ENCODE measurements around the gene NAXE. TPM values are rescaled to one million over a fixed set of nuclear protein-coding genes. Genes with fewer than 3 reads are reported as not detected.

Gene NAXE
- total and polyA plus RNA-seq, 5 donors from 2014 or later: 29.2 to 102 (median 88.8) TPM

DNA sequence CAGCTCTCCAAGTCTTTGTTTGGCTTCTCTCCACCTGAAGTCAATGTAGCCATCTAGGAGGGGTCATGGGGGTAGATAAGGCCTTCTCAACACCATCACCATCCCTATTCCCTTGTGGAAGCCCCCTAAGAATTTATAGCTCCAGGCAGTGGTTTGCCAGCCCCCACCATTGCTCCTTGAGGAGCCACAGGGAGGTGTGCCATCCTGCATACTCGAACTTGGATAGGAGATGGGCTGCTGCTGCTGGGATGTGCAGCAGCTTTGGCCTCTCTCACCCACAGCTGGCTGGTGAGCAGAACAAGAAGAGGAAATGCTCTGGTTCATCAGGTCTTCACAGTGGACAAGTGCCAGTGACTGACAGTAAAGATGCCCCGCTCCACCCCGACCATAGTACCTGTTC lies 4.8 kb downstream of the NAXE start:
- Histone ChIP-seq H3K4me3 (ENCODE audit: low read depth, low read length) (no peak overlapping the region), H3K36me3 (ENCODE audit: control insufficient read depth, insufficient read depth, low read length) (peaks cover 51% of the 10 kb centered on the region), H3K27me3 (ENCODE audit: control insufficient read depth, insufficient read depth, low read length) (no peaks in the 10 kb centered on the region), H3K4me1 (ENCODE audit: control insufficient read depth, insufficient read depth, low read length, poor library complexity, severe bottlenecking) (peaks cover 23% of the 10 kb centered on the region), H3K27ac (ENCODE audit: insufficient read depth, low read length, poor library complexity, severe bottlenecking) (no peak overlapping the region), H3K9me3 (ENCODE audit: control insufficient read depth in 2 of 2, low read length in 2 of 2) (no peaks in the 10 kb centered on the region)
- Mint-ChIP-seq H3K27me3 (no peaks in the 10 kb centered on the region), H3K36me3 (peaks cover 25% of the 10 kb centered on the region), H3K4me1 (peaks cover 0 to 45% (median 25%) of the 10 kb centered on the region in 4 donors), H3K27ac (peak overlapping the region in 1 of 3 donors; percentile 89), H3K9me3 (no peaks in the 10 kb centered on the region), H3K4me3 (peak overlapping the region in 2 of 4 donors; percentile 13 to 84)
- DNase-seq (no peak), ATAC-seq (ENCODE audit: low read depth in 2 of 2) (no peak)

- DNase-seq: no peak
- H3K27ac Mint-ChIP-seq: peak overlapping the region in 2 of 3 donors; percentile 80 to 81
- Histone ChIP-seq H3K27me3 (ENCODE audit: control insufficient read depth, insufficient read depth, low read length) (no peaks in the 10 kb centered on the region), H3K36me3 (ENCODE audit: control insufficient read depth, insufficient read depth, low read length) (peaks cover 51% of the 10 kb centered on the region), H3K4me3 (ENCODE audit: low read depth, low read length) (no peak overlapping the region), H3K9me3 (ENCODE audit: control insufficient read depth in 2 of 2, low read length in 2 of 2) (no peaks in the 10 kb centered on the region), H3K27ac (ENCODE audit: insufficient read depth, low read length, poor library complexity, severe bottlenecking) (no peak overlapping the region), H3K4me1 (ENCODE audit: control insufficient read depth, insufficient read depth, low read length, poor library complexity, severe bottlenecking) (peaks cover 27% of the 10 kb centered on the region)
- H3K4me3 Mint-ChIP-seq: peak overlapping the region in 3 of 4 donors; percentile 26 to 84 (median 35)
- H3K36me3 Mint-ChIP-seq: peaks cover 25% of the 10 kb centered on the region
- no peak for ATAC-seq (ENCODE audit: low read depth in 2 of 2)
- H3K9me3 Mint-ChIP-seq: no peaks in the 10 kb centered on the region
- no peaks in the 10 kb centered on the region for H3K27me3 Mint-ChIP-seq
- H3K4me1 Mint-ChIP-seq: peaks cover 4 to 49% (median 35%) of the 10 kb centered on the region in 4 donors
Measured at GRCh38 chr1:156598125-156598524, 6.5 kb downstream of the NAXE start.

GRCh38 chr1:156598731-156599432 lies 7.3 kb downstream of the NAXE start:
- Histone ChIP-seq H3K36me3 (ENCODE audit: control insufficient read depth, insufficient read depth, low read length) (peaks cover 47% of the 10 kb centered on the region), H3K4me3 (ENCODE audit: low read depth, low read length) (no peak overlapping the region), H3K4me1 (ENCODE audit: control insufficient read depth, insufficient read depth, low read length, poor library complexity, severe bottlenecking) (peaks cover 28% of the 10 kb centered on the region), H3K27ac (ENCODE audit: insufficient read depth, low read length, poor library complexity, severe bottlenecking) (no peak overlapping the region), H3K9me3 (ENCODE audit: control insufficient read depth in 2 of 2, low read length in 2 of 2) (no peaks in the 10 kb centered on the region), H3K27me3 (ENCODE audit: control insufficient read depth, insufficient read depth, low read length) (no peaks in the 10 kb centered on the region)
- DNase-seq: no peak
- H3K4me1 Mint-ChIP-seq: peaks cover 4 to 47% (median 35%) of the 10 kb centered on the region in 4 donors
- H3K36me3 Mint-ChIP-seq: peaks cover 25% of the 10 kb centered on the region
- no peaks in the 10 kb centered on the region for H3K27me3 Mint-ChIP-seq
- H3K9me3 Mint-ChIP-seq: no peaks in the 10 kb centered on the region
- peak overlapping the region in 3 of 4 donors; percentile 26 to 84 (median 68) for H3K4me3 Mint-ChIP-seq
- H3K27ac Mint-ChIP-seq: peak overlapping the region in 2 of 3 donors; percentile 80 to 81
- no peak for ATAC-seq (ENCODE audit: low read depth in 2 of 2)

- Mint-ChIP-seq H3K4me3 (peak overlapping the region; percentile 84 to 100 (median 92)), H3K9me3 (no peaks in the 10 kb centered on the region), H3K4me1 (peaks cover 4 to 47% (median 35%) of the 10 kb centered on the region in 4 donors), H3K27me3 (no peaks in the 10 kb centered on the region), H3K27ac (peak overlapping the region in 1 of 3 donors; percentile 93), H3K36me3 (peaks cover 24% of the 10 kb centered on the region)
- H3K27ac ChIP-seq (ENCODE audit: insufficient read depth, low read length, poor library complexity, severe bottlenecking): peak overlapping the region; percentile 24
- ATAC-seq (ENCODE audit: low read depth in 2 of 2): peak in 1 of 2 donors; percentile 47
- no peaks in the 10 kb centered on the region for H3K9me3 ChIP-seq (ENCODE audit: control insufficient read depth in 2 of 2, low read length in 2 of 2)
- peaks cover 37% of the 10 kb centered on the region for H3K36me3 ChIP-seq (ENCODE audit: control insufficient read depth, insufficient read depth, low read length)
- no peaks in the 10 kb centered on the region for H3K27me3 ChIP-seq (ENCODE audit: control insufficient read depth, insufficient read depth, low read length)
- no peak overlapping the region for H3K4me3 ChIP-seq (ENCODE audit: low read depth, low read length)
- peaks cover 28% of the 10 kb centered on the region for H3K4me1 ChIP-seq (ENCODE audit: control insufficient read depth, insufficient read depth, low read length, poor library complexity, severe bottlenecking)
- DNase-seq: peak in 2 of 3 donors; percentile 21 to 51
Measured at GRCh38 chr1:156599811-156600210, 8.2 kb downstream of the NAXE start.

DNA sequence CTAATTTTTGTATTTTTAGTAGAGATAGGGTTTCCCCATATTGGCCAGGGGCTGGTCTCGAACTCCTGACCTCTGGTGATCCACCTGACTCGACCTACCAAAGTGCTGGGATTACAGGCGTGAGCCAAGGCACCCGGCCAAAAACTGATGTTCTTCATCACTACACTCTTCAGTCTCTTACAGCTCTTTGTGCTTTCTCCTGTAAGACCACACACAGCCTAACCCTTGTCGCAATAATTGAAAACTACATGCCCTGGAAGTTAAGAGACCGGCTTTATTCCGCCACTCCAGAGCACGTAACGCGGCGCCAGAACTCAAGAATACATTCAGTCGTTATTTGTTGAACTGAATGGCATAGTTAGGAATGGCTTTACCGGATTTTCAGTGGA lies 9.2 kb downstream of the NAXE start:
- H3K9me3 Mint-ChIP-seq: no peaks in the 10 kb centered on the region

DNA sequence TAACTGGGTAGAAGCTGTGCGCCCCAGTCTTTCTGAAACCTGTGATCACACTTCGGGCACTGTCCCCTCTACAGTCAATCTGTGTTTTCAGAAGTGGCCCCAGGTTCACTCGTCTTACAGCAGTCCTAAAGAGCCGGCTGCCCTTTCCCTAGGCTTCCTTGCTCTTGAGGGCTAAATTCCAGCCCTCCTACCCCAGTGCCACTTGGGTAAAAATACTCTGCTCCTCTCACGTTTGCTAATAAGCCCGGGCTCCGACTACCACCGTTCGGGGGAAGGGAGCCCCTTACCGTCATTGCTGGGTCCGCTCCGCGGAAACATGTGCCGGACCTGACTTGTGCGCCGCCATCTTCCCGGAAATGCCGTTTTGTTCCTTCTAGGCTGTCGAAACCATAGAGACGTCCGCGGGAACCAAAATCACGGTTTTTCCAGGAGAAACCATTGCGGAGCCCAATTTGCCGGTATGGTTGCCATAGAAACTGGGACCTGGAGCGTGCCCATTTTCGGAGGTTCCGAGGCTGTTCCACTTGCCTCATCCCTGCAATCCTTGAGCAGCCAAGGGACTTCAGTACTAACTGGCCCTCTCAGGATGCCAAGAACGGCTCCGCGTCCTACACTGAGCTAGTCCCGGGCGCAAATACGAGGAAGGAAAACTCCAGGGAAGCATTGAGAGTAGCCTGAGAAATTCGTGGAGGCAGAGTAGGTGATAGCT lies 9.7 kb downstream of the NAXE start, which contains the start of gene GPATCH4:
Gene GPATCH4 (minus strand): TSS at position 358 of the 709 bp plus-strand sequence.
- peak; percentile 71 to 93 (median 77) for DNase-seq
- Histone ChIP-seq H3K27ac (ENCODE audit: insufficient read depth, low read length, poor library complexity, severe bottlenecking) (peak within 1 kb of the TSS; percentile 78), H3K4me3 (ENCODE audit: low read depth, low read length) (peak within 1 kb of the TSS; percentile 97), H3K27me3 (ENCODE audit: control insufficient read depth, insufficient read depth, low read length) (no peaks in the 10 kb centered on the region), H3K4me1 (ENCODE audit: control insufficient read depth, insufficient read depth, low read length, poor library complexity, severe bottlenecking) (peaks cover 28% of the 10 kb centered on the region), H3K9me3 (ENCODE audit: control insufficient read depth in 2 of 2, low read length in 2 of 2) (no peaks in the 10 kb centered on the region), H3K36me3 (ENCODE audit: control insufficient read depth, insufficient read depth, low read length) (peaks cover 26% of the 10 kb centered on the region)
- H3K9me3 Mint-ChIP-seq: no peaks in the 10 kb centered on the region
- no peaks in the 10 kb centered on the region for H3K27me3 Mint-ChIP-seq
- peaks cover 4 to 41% (median 28%) of the 10 kb centered on the region in 4 donors for H3K4me1 Mint-ChIP-seq
- peaks cover 14% of the 10 kb centered on the region for H3K36me3 Mint-ChIP-seq
- peak within 1 kb of the TSS; percentile 84 to 100 (median 99) for H3K4me3 Mint-ChIP-seq
- peak within 1 kb of the TSS; percentile 93 to 99 (median 99) for H3K27ac Mint-ChIP-seq
- peak; percentile 82 to 84 for ATAC-seq (ENCODE audit: low read depth in 2 of 2)

More for the DNA sequence above, 9.2 kb downstream of the NAXE start:
- Mint-ChIP-seq H3K4me1 (peaks cover 4 to 41% (median 28%) of the 10 kb centered on the region in 4 donors), H3K4me3 (peak overlapping the region; percentile 84 to 100 (median 99)), H3K27ac (peak overlapping the region; percentile 93 to 99 (median 99)), H3K27me3 (no peaks in the 10 kb centered on the region), H3K36me3 (peaks cover 16% of the 10 kb centered on the region)
- Histone ChIP-seq H3K27me3 (ENCODE audit: control insufficient read depth, insufficient read depth, low read length) (no peaks in the 10 kb centered on the region), H3K27ac (ENCODE audit: insufficient read depth, low read length, poor library complexity, severe bottlenecking) (peak overlapping the region; percentile 78), H3K4me3 (ENCODE audit: low read depth, low read length) (peak overlapping the region; percentile 97), H3K4me1 (ENCODE audit: control insufficient read depth, insufficient read depth, low read length, poor library complexity, severe bottlenecking) (peaks cover 28% of the 10 kb centered on the region), H3K9me3 (ENCODE audit: control insufficient read depth in 2 of 2, low read length in 2 of 2) (no peaks in the 10 kb centered on the region), H3K36me3 (ENCODE audit: control insufficient read depth, insufficient read depth, low read length) (peaks cover 31% of the 10 kb centered on the region)
- ATAC-seq (ENCODE audit: low read depth in 2 of 2) (peak in 1 of 2 donors; percentile 5), DNase-seq (no peak)

DNA sequence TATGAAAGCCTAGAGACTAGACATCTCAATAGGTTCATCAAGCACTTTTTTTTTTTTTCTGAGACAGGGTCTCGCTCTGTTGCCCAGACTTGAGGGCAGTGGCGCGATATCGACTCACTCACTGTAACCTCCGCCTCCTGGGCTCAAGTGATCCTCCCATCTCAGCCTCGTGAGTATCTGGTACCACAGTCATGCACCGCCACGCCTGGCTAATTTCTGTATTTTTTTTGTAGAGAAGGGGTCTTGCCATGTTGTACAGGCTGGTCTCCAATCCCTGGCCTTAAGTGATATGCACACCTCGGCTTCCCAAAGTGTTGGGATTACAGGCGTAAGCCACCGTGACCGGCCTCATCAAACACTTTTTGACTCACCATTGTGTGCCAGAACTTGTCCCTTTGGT lies 10.3 kb downstream of the NAXE start:
- H3K27ac ChIP-seq (ENCODE audit: insufficient read depth, low read length, poor library complexity, severe bottlenecking): peak overlapping the region; percentile 78
- Mint-ChIP-seq H3K27ac (peak overlapping the region; percentile 93 to 99 (median 99)), H3K27me3 (peaks cover 1% of the 10 kb centered on the region), H3K36me3 (peaks cover 10% of the 10 kb centered on the region), H3K9me3 (no peaks in the 10 kb centered on the region), H3K4me1 (peaks cover 4 to 41% (median 27%) of the 10 kb centered on the region in 4 donors), H3K4me3 (peak overlapping the region; percentile 84 to 100 (median 99))
- peaks cover 20% of the 10 kb centered on the region for H3K36me3 ChIP-seq (ENCODE audit: control insufficient read depth, insufficient read depth, low read length)
- no peak for ATAC-seq (ENCODE audit: low read depth in 2 of 2)
- no peaks in the 10 kb centered on the region for H3K9me3 ChIP-seq (ENCODE audit: control insufficient read depth in 2 of 2, low read length in 2 of 2)
- no peak for DNase-seq
- peak overlapping the region; percentile 97 for H3K4me3 ChIP-seq (ENCODE audit: low read depth, low read length)
- H3K27me3 ChIP-seq (ENCODE audit: control insufficient read depth, insufficient read depth, low read length): no peaks in the 10 kb centered on the region
- peaks cover 28% of the 10 kb centered on the region for H3K4me1 ChIP-seq (ENCODE audit: control insufficient read depth, insufficient read depth, low read length, poor library complexity, severe bottlenecking)
